ENCODE data around the gene ZER1.

DNA sequence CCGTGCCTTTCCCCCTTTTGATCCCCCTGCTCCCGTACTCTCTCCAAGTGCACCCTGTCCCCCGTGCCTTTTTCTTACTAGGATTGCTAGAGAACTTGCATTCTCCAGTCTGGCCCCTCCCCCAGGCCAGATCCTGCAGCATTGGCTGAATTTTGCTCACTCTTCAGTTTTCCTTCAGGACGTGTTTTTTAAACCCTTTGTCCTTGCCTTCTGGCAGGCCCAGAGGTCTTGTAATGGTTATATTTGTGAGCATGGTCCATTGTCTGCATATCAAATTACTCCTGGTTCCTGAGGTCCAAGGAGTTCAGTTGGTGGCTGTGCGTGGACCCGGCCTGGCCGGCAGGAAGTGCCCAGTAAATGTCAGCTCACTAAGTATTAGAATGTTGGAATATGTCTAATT is 15.9 kb upstream of the ZER1 start:
- TF ChIP-seq, protein P1, sequence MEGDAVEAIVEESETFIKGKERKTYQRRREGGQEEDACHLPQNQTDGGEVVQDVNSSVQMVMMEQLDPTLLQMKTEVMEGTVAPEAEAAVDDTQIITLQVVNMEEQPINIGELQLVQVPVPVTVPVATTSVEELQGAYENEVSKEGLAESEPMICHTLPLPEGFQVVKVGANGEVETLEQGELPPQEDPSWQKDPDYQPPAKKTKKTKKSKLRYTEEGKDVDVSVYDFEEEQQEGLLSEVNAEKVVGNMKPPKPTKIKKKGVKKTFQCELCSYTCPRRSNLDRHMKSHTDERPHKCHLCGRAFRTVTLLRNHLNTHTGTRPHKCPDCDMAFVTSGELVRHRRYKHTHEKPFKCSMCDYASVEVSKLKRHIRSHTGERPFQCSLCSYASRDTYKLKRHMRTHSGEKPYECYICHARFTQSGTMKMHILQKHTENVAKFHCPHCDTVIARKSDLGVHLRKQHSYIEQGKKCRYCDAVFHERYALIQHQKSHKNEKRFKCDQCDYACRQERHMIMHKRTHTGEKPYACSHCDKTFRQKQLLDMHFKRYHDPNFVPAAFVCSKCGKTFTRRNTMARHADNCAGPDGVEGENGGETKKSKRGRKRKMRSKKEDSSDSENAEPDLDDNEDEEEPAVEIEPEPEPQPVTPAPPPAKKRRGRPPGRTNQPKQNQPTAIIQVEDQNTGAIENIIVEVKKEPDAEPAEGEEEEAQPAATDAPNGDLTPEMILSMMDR (IDR thresholded peaks at IDR 0.05) = no peak
- no peak for TF ChIP-seq POLR2A (IDR thresholded peaks at IDR 0.05)
